T-cell (primary cell): Measurements from ENCODE around the gene SAG. TPM values are rescaled to one million over a fixed set of nuclear protein-coding genes. Genes with fewer than 3 reads are reported as not detected.

Experiments
- ATAC-seq, 4 experiments: fragments of 200-7000 bp in 3 of 4; fragments of 150-1000 bp in 1 of 4; cut with Tn5 transposase; replicated peaks in 1 of 4; 1 replicate in 3 of 4; 2 replicates in 1 of 4; pipeline ENCODE4 v1.10.0; 2021; ENCODE audit warnings: moderate library complexity in 3 of 4, mild to moderate bottlenecking in 2 of 4, moderate number of reproducible peaks in 1 of 4
- CTCF ChIA-PET, 2 donors: fragments of 300-600 bp; sonication (Branson Sonifier 250); formaldehyde crosslinking; loops; one replicate each; lab custom pipeline; 2022; ENCODE audit warnings: antibody characterized with exemption in 2 of 2; lab: Charles Lee
- POLR2A ChIA-PET, 2 donors: fragments of 300-600 bp; sonication (Branson Sonifier 250); formaldehyde crosslinking; loops; one replicate each; lab custom pipeline; 2022; ENCODE audit warnings: antibody characterized with exemption in 2 of 2; lab: Charles Lee
- DNase-seq, 35 experiments: peaks; one replicate each; pipeline versions ENCODE4 v3.0.0 to v3.0.0-alpha.2; 2013 to 2023
- H3K27ac ChIP-seq: one replicate; pipeline ENCODE4 v1.5.1; 2013; ENCODE audit warnings: low read length
- H3K27me3 ChIP-seq, 2 experiments: replicated peaks in 1 of 2; 1 replicate in 1 of 2; 2 replicates in 1 of 2; pipeline versions ENCODE4 v1.6.1 to v1.7.0; 2013; ENCODE audit warnings: low read length in 1 of 2, mixed read lengths in 1 of 2; ENCODE audit not compliant: control insufficient read depth in 2 of 2, insufficient read depth in 2 of 2; ENCODE audit errors: extremely low read depth in 1 of 2
- H3K36me3 ChIP-seq, 2 donors: 1 replicate in 1 of 2; 2 replicates in 1 of 2; pipeline versions ENCODE4 v1.6.1 to v1.7.0; 2013; ENCODE audit warnings: low read length in 1 of 2; ENCODE audit not compliant: control insufficient read depth in 2 of 2, insufficient read depth in 1 of 2; ENCODE audit errors: extremely low read depth in 1 of 2
- H3K4me1 ChIP-seq, 2 experiments: 1 replicate in 1 of 2; 2 replicates in 1 of 2; pipeline versions ENCODE4 v1.6.1 to v1.7.0; 2013; ENCODE audit warnings: low read length in 2 of 2, mixed read lengths in 1 of 2; ENCODE audit not compliant: insufficient read depth in 2 of 2, control insufficient read depth in 1 of 2; ENCODE audit errors: extremely low read depth in 1 of 2
- H3K4me3 ChIP-seq, 2 donors: 1 replicate in 1 of 2; 2 replicates in 1 of 2; pipeline versions ENCODE4 v1.5.1 to v1.7.0; 2013; ENCODE audit warnings: mild to moderate bottlenecking in 2 of 2, low read length in 1 of 2, moderate library complexity in 1 of 2; ENCODE audit not compliant: control insufficient read depth in 1 of 2; ENCODE audit errors: extremely low read depth in 1 of 2
- H3K9me3 ChIP-seq: 2 replicates; pipeline ENCODE4 v1.7.0; 2013
- H3K27ac Mint-ChIP-seq, 2 donors: one replicate each; pipeline ENCODE4 v1.8.0; 2020 to 2021; ENCODE audit warnings: mild to moderate bottlenecking in 2 of 2, mixed read lengths in 2 of 2
- H3K27me3 Mint-ChIP-seq, 2 donors: one replicate each; pipeline ENCODE4 v1.8.0; 2021 to 2022; ENCODE audit warnings: mixed read lengths in 2 of 2
- H3K36me3 Mint-ChIP-seq: one replicate; pipeline ENCODE4 v1.8.0; 2021; ENCODE audit warnings: mixed read lengths
- H3K4me1 Mint-ChIP-seq, 3 donors: one replicate each; pipeline ENCODE4 v1.8.0; 2020 to 2022; ENCODE audit warnings: mixed read lengths in 3 of 3, mild to moderate bottlenecking in 1 of 3
- H3K4me3 Mint-ChIP-seq, 3 donors: one replicate each; pipeline ENCODE4 v1.8.0; 2020 to 2022; ENCODE audit warnings: mild to moderate bottlenecking in 3 of 3, mixed read lengths in 3 of 3, moderate library complexity in 3 of 3
- H3K9me3 Mint-ChIP-seq, 3 donors: one replicate each; pipeline ENCODE4 v1.8.0; 2020 to 2022; ENCODE audit warnings: mixed read lengths in 3 of 3
- WGBS: methylation state at CpG from one replicate; pipeline ENCODE4 v1.1.5; 2013; ENCODE audit warnings: missing lambda C conversion rate; ENCODE audit not compliant: insufficient coverage; 5-methylcytosine and 5-hydroxymethylcytosine counted together
- total RNA-seq, 35 experiments: library from RNA in 6 of 35; stranded (reverse) in 6 of 35; fragments of 120-200 nt in 1 of 35; gene quantifications; one replicate each; pipeline versions ENCODE4 v1.2.1 to v1.2.4 and lab custom pipeline; 2013 to 2026

SAG gene
- total RNA-seq, 5 donors from 2014 or later (not counting 1 experiment from before 2014, with no cell fraction given), result 0.03 to 0.37 TPM; not detected in 3

GRCh38 chr2:233386382-233387041, 78.9 kb downstream of the SAG start:
- no peak for ATAC-seq
- H3K4me3 Mint-ChIP-seq, result peak overlapping the region in 2 of 3 donors; percentile 4 to 74
- Histone ChIP-seq H3K36me3 (peaks cover 0 to 28% of the 10 kb centered on the region in 2 donors), H3K4me1 (peaks cover 24 to 60% of the 10 kb centered on the region in 2 experiments), H3K9me3 (no peaks in the 10 kb centered on the region), H3K4me3 (no peak overlapping the region), H3K27me3 (no peaks in the 10 kb centered on the region), H3K27ac (peak overlapping the region; percentile 64)
- no peaks in the 10 kb centered on the region for H3K9me3 Mint-ChIP-seq
- H3K27me3 Mint-ChIP-seq, result no peaks in the 10 kb centered on the region
- H3K4me1 Mint-ChIP-seq, result peaks cover 72 to 76% (median 73%) of the 10 kb centered on the region in 3 donors
- H3K36me3 Mint-ChIP-seq, result peaks cover 22% of the 10 kb centered on the region
- DNase-seq, result no peak
- WGBS, result 94% methylated on average over 7 of the region's 13 CpGs
- POLR2A ChIA-PET, result no interaction called here
- CTCF ChIA-PET, result interaction anchor here in 1 of 2 donors (1.1 kb wide), 1 partner anchor 57 kb away, joined by 3 read pairs; no protein-coding TSS in a partner anchor
- H3K27ac Mint-ChIP-seq, result peak overlapping the region; percentile 96 to 98

- Mint-ChIP-seq H3K27ac (peak overlapping the region; percentile 96 to 98), H3K4me1 (peaks cover 66 to 72% (median 71%) of the 10 kb centered on the region in 3 donors), H3K4me3 (peak overlapping the region in 2 of 3 donors; percentile 21 to 74), H3K27me3 (no peaks in the 10 kb centered on the region), H3K9me3 (no peaks in the 10 kb centered on the region), H3K36me3 (peaks cover 25% of the 10 kb centered on the region)
- H3K9me3 ChIP-seq, result no peaks in the 10 kb centered on the region
- ChIA-PET POLR2A (no interaction called here), CTCF (interaction anchor here in 1 of 2 donors (0.9 to 1.1 kb wide), 2 partner anchors 13 to 57 kb away, joined by 3 read pairs; no protein-coding TSS in a partner anchor)
- H3K36me3 ChIP-seq, result peaks cover 0 to 33% of the 10 kb centered on the region in 2 donors
- ATAC-seq (no peak), DNase-seq (no peak)
- peaks cover 24 to 60% of the 10 kb centered on the region in 2 experiments for H3K4me1 ChIP-seq
- H3K27me3 ChIP-seq, result no peaks in the 10 kb centered on the region
- WGBS, result 98% methylated on average over 13 of the region's 13 CpGs
- H3K4me3 ChIP-seq, result no peak overlapping the region
- H3K27ac ChIP-seq, result no peak overlapping the region
These were observed 79.6 kb downstream of the SAG start for GRCh38 chr2:233387225-233387624.

GRCh38 chr2:233387667-233388528, 80.3 kb downstream of the SAG start:
- peaks cover 60 to 65% (median 64%) of the 10 kb centered on the region in 3 donors for H3K4me1 Mint-ChIP-seq
- no peaks in the 10 kb centered on the region for H3K9me3 ChIP-seq
- peaks cover 25% of the 10 kb centered on the region for H3K36me3 Mint-ChIP-seq
- H3K27me3 ChIP-seq, result no peaks in the 10 kb centered on the region
- H3K9me3 Mint-ChIP-seq, result no peaks in the 10 kb centered on the region
- peaks cover 0 to 35% of the 10 kb centered on the region in 2 donors for H3K36me3 ChIP-seq
- peaks cover 24 to 54% of the 10 kb centered on the region in 2 experiments for H3K4me1 ChIP-seq
- no peak overlapping the region for H3K4me3 ChIP-seq
- 88% methylated on average over 17 of the region's 25 CpGs for WGBS
- DNase-seq (peak in 13 of 35 experiments; percentile 21 to 54 (median 28)), ATAC-seq (no peak)
- ChIA-PET POLR2A (no interaction called here), CTCF (interaction anchor here (0.9 to 1.1 kb wide), 2 partner anchors 13 to 31 kb away, joined by 3 read pairs; no protein-coding TSS in a partner anchor)
- peak overlapping the region in 1 of 2 donors; percentile 96 for H3K27ac Mint-ChIP-seq
- H3K27ac ChIP-seq, result no peak overlapping the region
- no peaks in the 10 kb centered on the region for H3K27me3 Mint-ChIP-seq
- peak overlapping the region in 2 of 3 donors; percentile 21 to 74 for H3K4me3 Mint-ChIP-seq

GRCh38 chr2:233389601-233390125, 82.0 kb downstream of the SAG start:
- WGBS, result no CpG with 5 or more reads among the region's 8 CpGs
- peaks cover 48 to 49% (median 48%) of the 10 kb centered on the region in 3 donors for H3K4me1 Mint-ChIP-seq
- no peak overlapping the region for H3K27ac ChIP-seq
- POLR2A ChIA-PET, result no interaction called here
- no peaks in the 10 kb centered on the region for H3K27me3 ChIP-seq
- H3K4me1 ChIP-seq, result peaks cover 26 to 37% of the 10 kb centered on the region in 2 experiments
- peak overlapping the region; percentile 51 to 68 for H3K27ac Mint-ChIP-seq
- H3K36me3 Mint-ChIP-seq, result peaks cover 31% of the 10 kb centered on the region
- H3K4me3 Mint-ChIP-seq, result no peak overlapping the region
- no peak overlapping the region for H3K4me3 ChIP-seq
- CTCF ChIA-PET, result interaction anchor here (0.6 to 0.9 kb wide), 3 partner anchors 13 to 656 kb away, joined by 3 to 4 read pairs (median 4); no protein-coding TSS in a partner anchor
- no peak for ATAC-seq
- no peak for DNase-seq
- H3K9me3 Mint-ChIP-seq, result no peaks in the 10 kb centered on the region
- H3K9me3 ChIP-seq, result no peaks in the 10 kb centered on the region
- peaks cover 0 to 41% of the 10 kb centered on the region in 2 donors for H3K36me3 ChIP-seq
- no peaks in the 10 kb centered on the region for H3K27me3 Mint-ChIP-seq

- H3K36me3 Mint-ChIP-seq, result peaks cover 28% of the 10 kb centered on the region
- no peaks in the 10 kb centered on the region for H3K9me3 ChIP-seq
- no peak for DNase-seq
- H3K4me3 Mint-ChIP-seq, result no peak overlapping the region
- no peak for ATAC-seq
- ChIA-PET POLR2A (interaction anchor here in 1 of 2 donors (0.6 kb wide), 1 partner anchor 97 kb away, joined by 9 read pairs; no protein-coding TSS in a partner anchor), CTCF (no interaction called here)
- peaks cover 45 to 53% (median 53%) of the 10 kb centered on the region in 3 donors for H3K4me1 Mint-ChIP-seq
- H3K4me3 ChIP-seq, result no peak overlapping the region
- H3K27me3 ChIP-seq, result no peaks in the 10 kb centered on the region
- peak overlapping the region in 1 of 2 donors; percentile 75 for H3K27ac Mint-ChIP-seq
- peaks cover 19 to 30% of the 10 kb centered on the region in 2 experiments for H3K4me1 ChIP-seq
- H3K36me3 ChIP-seq, result peaks cover 8 to 37% of the 10 kb centered on the region in 2 donors
- no peaks in the 10 kb centered on the region for H3K27me3 Mint-ChIP-seq
- H3K27ac ChIP-seq, result no peak overlapping the region
- H3K9me3 Mint-ChIP-seq, result no peaks in the 10 kb centered on the region
- WGBS, result 98% methylated on average over 6 of the region's 7 CpGs
These were observed 88.1 kb downstream of the SAG start for GRCh38 chr2:233395687-233396086.
